Osteocyte (in vitro differentiated cells): ENCODE results near the gene CYTL1. TPM values are rescaled to one million over a fixed set of nuclear protein-coding genes. Genes with fewer than 3 reads are reported as not detected.
"Not testable (repeated sequence)": the region's sequence is repeated elsewhere in the genome, so short reads cannot be mapped to it uniquely, and the experiment has no call there.

ENCODE experiments used
- DNase-seq: peaks from one replicate; pipeline ENCODE4 v3.0.0; 2021; ENCODE audit warnings: mixed read lengths; ENCODE audit not compliant: unreplicated experiment; ENCODE audit errors: extremely low spot score
- H3K27ac Mint-ChIP-seq: one replicate; pipeline ENCODE4 v1.8.0; 2021; ENCODE audit warnings: mild to moderate bottlenecking, mixed read lengths; ENCODE audit not compliant: unreplicated experiment
- H3K27me3 Mint-ChIP-seq: one replicate; pipeline ENCODE4 v1.8.0; 2021; ENCODE audit warnings: mixed read lengths; ENCODE audit not compliant: unreplicated experiment
- H3K36me3 Mint-ChIP-seq: one replicate; pipeline ENCODE4 v1.8.0; 2021; ENCODE audit warnings: mixed read lengths; ENCODE audit not compliant: unreplicated experiment
- H3K4me1 Mint-ChIP-seq: one replicate; pipeline ENCODE4 v1.8.0; 2021; ENCODE audit warnings: mixed read lengths; ENCODE audit not compliant: unreplicated experiment
- H3K4me3 Mint-ChIP-seq: one replicate; pipeline ENCODE4 v1.8.0; 2021; ENCODE audit warnings: mild to moderate bottlenecking, moderate library complexity, mixed read lengths; ENCODE audit not compliant: unreplicated experiment
- H3K9me3 Mint-ChIP-seq: one replicate; pipeline ENCODE4 v1.8.0; 2021; ENCODE audit warnings: mixed read lengths; ENCODE audit not compliant: unreplicated experiment
- CTCF ChIP-seq: fragments of 200-600 bp; sonication (generic); IDR thresholded peaks from 2 replicates; pipeline ENCODE4 v1.5.0; 2021; ENCODE audit warnings: antibody characterized with exemption, mild to moderate bottlenecking, moderate library complexity
- total RNA-seq: library from RNA; stranded (reverse); gene quantifications from 2 replicates; pipeline ENCODE4 v1.2.1, GENCODE V29; 2021

The CYTL1 gene
- total RNA-seq, 1 donor from 2014 or later = 86.8 TPM

DNA sequence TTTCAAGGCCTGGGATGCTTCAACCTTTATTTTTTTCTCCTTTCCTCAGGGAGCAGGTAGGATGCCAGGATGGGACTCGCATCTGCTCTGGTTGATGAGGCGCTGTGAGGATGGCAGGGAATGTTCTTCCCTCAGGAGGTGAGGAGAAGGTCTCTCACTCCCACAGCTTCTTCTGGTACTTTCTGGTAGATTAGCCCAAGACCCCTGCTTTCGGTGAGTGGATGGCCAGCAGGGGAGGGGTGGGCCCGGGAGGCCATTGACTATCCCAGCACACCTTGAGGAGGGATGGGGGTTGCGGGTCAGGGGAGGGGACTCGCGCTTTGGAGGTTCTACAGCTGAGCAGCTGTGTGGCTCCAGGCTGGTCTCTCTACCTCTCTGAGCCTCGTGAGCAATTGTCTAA is 14.8 kb downstream of the CYTL1 start:
- Mint-ChIP-seq H3K4me1 (no peaks in the 10 kb centered on the region), H3K9me3 (no peaks in the 10 kb centered on the region), H3K4me3 (no peak overlapping the region), H3K27me3 (peaks cover 35% of the 10 kb centered on the region), H3K27ac (no peak overlapping the region), H3K36me3 (no peaks in the 10 kb centered on the region)
- TF ChIP-seq CTCF = no peak
- peak; percentile 66 for DNase-seq

- Mint-ChIP-seq H3K4me1 (no peaks in the 10 kb centered on the region), H3K9me3 (no peaks in the 10 kb centered on the region), H3K27me3 (peaks cover 30% of the 10 kb centered on the region), H3K27ac (no peak overlapping the region), H3K36me3 (no peaks in the 10 kb centered on the region), H3K4me3 (no peak overlapping the region)
- TF ChIP-seq CTCF = no peak
- DNase-seq = no peak
Observed at GRCh38 chr4:5003918-5004317, 15.3 kb downstream of the CYTL1 start.

DNA sequence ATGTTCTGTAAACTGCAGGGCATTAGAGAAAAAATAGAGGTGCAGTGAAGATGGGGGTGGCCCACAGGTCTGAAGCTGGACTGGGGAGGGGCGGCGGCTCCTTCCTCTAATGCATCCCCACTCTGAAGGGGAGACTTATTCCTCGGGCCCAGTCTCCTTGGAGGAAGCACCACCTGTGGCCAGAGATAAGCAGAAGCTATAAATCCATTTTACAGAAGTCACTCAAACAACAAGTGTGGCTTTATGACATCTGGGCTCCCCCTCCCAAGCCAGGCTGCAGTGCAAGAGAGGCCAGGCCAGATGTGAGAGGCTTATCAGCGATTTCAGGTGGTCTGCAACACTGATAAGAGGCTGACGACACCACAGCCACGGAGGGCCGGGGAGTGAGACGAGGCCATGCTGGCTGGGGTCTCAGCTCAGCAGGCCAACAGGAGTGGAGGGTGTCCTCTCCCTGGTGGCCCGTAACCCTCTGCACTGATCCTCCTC is 15.8 kb downstream of the CYTL1 start:
- TF ChIP-seq CTCF = no peak
- Mint-ChIP-seq H3K9me3 (no peaks in the 10 kb centered on the region), H3K27me3 (peaks cover 29% of the 10 kb centered on the region), H3K27ac (no peak overlapping the region), H3K4me3 (no peak overlapping the region), H3K36me3 (no peaks in the 10 kb centered on the region), H3K4me1 (no peaks in the 10 kb centered on the region)
- no peak for DNase-seq

GRCh38 chr4:5001641-5002040 is 17.6 kb downstream of the CYTL1 start:
- H3K4me3 Mint-ChIP-seq = not testable (repeated sequence)

DNA sequence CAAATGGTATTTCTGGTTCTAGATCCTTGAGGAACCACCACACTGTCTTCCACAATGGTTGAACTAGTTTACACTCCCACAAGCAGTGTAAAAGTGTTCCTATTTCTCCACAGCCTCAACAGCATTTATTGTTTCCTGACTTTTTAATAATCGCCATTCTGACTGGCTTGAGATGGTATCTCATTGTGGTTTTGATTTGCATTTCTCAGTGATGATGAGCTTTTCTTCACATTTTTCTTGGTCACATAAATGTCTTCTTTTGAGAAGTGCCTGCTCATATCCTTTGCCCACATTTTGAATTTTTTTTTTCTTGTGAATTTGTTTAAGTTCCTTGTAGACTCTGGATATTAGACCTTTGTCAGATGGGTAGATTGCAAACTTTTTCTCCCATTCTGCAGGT is 22.3 kb downstream of the CYTL1 start:
- H3K36me3 Mint-ChIP-seq, DNase-seq, H3K27me3 Mint-ChIP-seq, H3K4me3 Mint-ChIP-seq, H3K4me1 Mint-ChIP-seq, H3K9me3 Mint-ChIP-seq, H3K27ac Mint-ChIP-seq: not testable (repeated sequence)

More at GRCh38 chr4:5001641-5002040, 17.6 kb downstream of the CYTL1 start:
- H3K27ac Mint-ChIP-seq, H3K36me3 Mint-ChIP-seq, H3K4me1 Mint-ChIP-seq, DNase-seq, H3K9me3 Mint-ChIP-seq: not testable (repeated sequence)
- H3K27me3 Mint-ChIP-seq = peaks cover 22% of the 10 kb centered on the region

DNA sequence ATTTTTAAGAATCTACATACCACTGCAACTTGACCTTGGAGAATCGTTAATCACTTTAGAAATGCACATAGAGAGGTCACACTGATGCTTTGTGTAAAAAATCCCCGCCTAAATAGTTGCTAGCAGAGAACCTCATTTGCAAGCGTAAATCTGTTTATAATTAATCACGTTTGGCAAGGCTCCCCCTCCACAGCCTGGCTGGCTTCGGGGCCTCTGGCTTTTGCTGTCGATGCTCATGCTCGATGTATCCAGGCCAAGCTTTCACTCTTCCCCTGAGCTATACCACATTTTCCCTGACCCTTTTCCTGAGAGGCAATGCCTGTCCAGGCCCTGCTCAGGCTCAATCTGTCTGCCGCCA is 23.4 kb downstream of the CYTL1 start:
- no peak for TF ChIP-seq CTCF
- Mint-ChIP-seq H3K36me3 (no peaks in the 10 kb centered on the region), H3K27ac (no peak overlapping the region), H3K4me3 (no peak overlapping the region), H3K4me1 (peaks cover 19% of the 10 kb centered on the region), H3K27me3 (no peaks in the 10 kb centered on the region), H3K9me3 (no peaks in the 10 kb centered on the region)
- DNase-seq = no peak
